Transverse colon (tissue), 4 donors: ENCODE results near the gene MAP3K8. TPM values are rescaled to one million over a fixed set of nuclear protein-coding genes. Genes with fewer than 3 reads are reported as not detected.

Experiments
- DNase-seq: peaks from one replicate; pipeline ENCODE4 v3.0.0-alpha.2; 2019
- H3K27ac ChIP-seq, 4 donors: fragments of 200-600 bp; sonication (generic); 2 replicates each; pipeline ENCODE4 v1.5.1; 2016 to 2018; ENCODE audit warnings: inconsistent platforms in 4 of 4
- H3K27me3 ChIP-seq: fragments of 200-600 bp; sonication (generic); 2 replicates; pipeline ENCODE4 v1.5.1; 2017; ENCODE audit warnings: inconsistent platforms
- H3K36me3 ChIP-seq, 4 donors: fragments of 200-600 bp; sonication (generic); 2 replicates each; pipeline ENCODE4 v1.5.1; 2017 to 2019; ENCODE audit warnings: inconsistent platforms in 4 of 4
- H3K4me1 ChIP-seq, 4 donors: fragments of 200-600 bp; sonication (generic); 2 replicates each; pipeline ENCODE4 v1.5.1; 2017 to 2020; ENCODE audit warnings: inconsistent platforms in 4 of 4
- H3K4me3 ChIP-seq, 4 donors: fragments of 200-600 bp; sonication (generic); 1 replicate in 1 of 4; 2 replicates in 3 of 4; pipeline versions ENCODE4 v1.5.1 to v1.6.1; 2017 to 2019; ENCODE audit warnings: inconsistent platforms in 4 of 4
- H3K9me3 ChIP-seq, 2 donors: fragments of 200-600 bp; sonication (generic); 2 replicates each; pipeline ENCODE4 v1.5.1; 2017 to 2019; ENCODE audit warnings: inconsistent platforms in 2 of 2
- CTCF ChIP-seq, 5 experiments: fragments of 200-600 bp in 3 of 5; fragments of 450-650 bp in 2 of 5; sonication (generic) in 3 of 5; IDR thresholded peaks; 1 replicate in 2 of 5; 2 replicates in 3 of 5; pipeline ENCODE4 v1.5.1; 2016 to 2017; ENCODE audit warnings: antibody characterized with exemption in 5 of 5, inconsistent platforms in 3 of 5, mild to moderate bottlenecking in 2 of 5, moderate library complexity in 1 of 5
- EP300 ChIP-seq: sonication (generic); formaldehyde crosslinking; IDR thresholded peaks from one replicate; pipeline ENCODE4 v1.6.1; 2017; ENCODE audit warnings: antibody characterized with exemption, low read depth
- POLR2A ChIP-seq: fragments of 450-650 bp; IDR thresholded peaks from one replicate; pipeline ENCODE4 v1.6.1; 2016; ENCODE audit warnings: antibody characterized with exemption, mild to moderate bottlenecking, moderate library complexity
- POLR2AphosphoS5 ChIP-seq, 3 donors: sonication (generic); formaldehyde crosslinking; IDR thresholded peaks; one replicate each; pipeline ENCODE4 v1.6.1; 2016; ENCODE audit warnings: antibody characterized with exemption in 3 of 3
- WGBS, 2 donors: methylation state at CpG; one replicate each; pipeline ENCODE4 v1.1.5; 2018; ENCODE audit warnings: low coverage in 1 of 2; 5-methylcytosine and 5-hydroxymethylcytosine counted together
- in situ Hi-C, 4 donors: fragments of 200-750 bp; cut with MboI; loops; one replicate each; pipeline versions ENCODE4 v1.15.0 to v1.15.1; 2017; ENCODE audit warnings: low sequenced_read_pairs in 3 of 4, low pct_ligation_motif_present in 1 of 4, low pct_unique_long_range_greater_than_20kb in 1 of 4
- intact Hi-C: fragments of 100-400 bp; cut with DNase I; formaldehyde crosslinking; loops from one replicate; pipeline ENCODE4 v1.15.1; 2023; ENCODE audit warnings: low total_unique reads
- total RNA-seq, 4 donors: library from RNA; depleted of rRNA; stranded (reverse); fragments of >200 nt; gene quantifications; one replicate each; pipeline ENCODE4 v1.1.0, GENCODE V29; 2016

MAP3K8 gene
- total RNA-seq, 4 donors from 2014 or later: 2.2 to 26.7 (median 11.8) TPM

GRCh38 chr10:30403494-30403893 lies 30.5 kb upstream of the MAP3K8 start:
- in situ Hi-C loops: no loop called here
- Histone ChIP-seq H3K9me3 (no peaks in the 10 kb centered on the region), H3K27ac (no peak overlapping the region), H3K27me3 (no peaks in the 10 kb centered on the region), H3K36me3 (no peaks in the 10 kb centered on the region), H3K4me3 (no peak overlapping the region), H3K4me1 (no peaks in the 10 kb centered on the region)
- WGBS, 2 donors: 96% methylated on average over 5 to 18 of the region's 18 CpGs
- DNase-seq: no peak
- intact Hi-C loops: no loop called here
- TF ChIP-seq POLR2A: no peak
- TF ChIP-seq CTCF (IDR thresholded peaks at IDR 0.05): no peak
- TF ChIP-seq POLR2AphosphoS5 (IDR thresholded peaks at IDR 0.05): no peak
- no peak for TF ChIP-seq EP300

GRCh38 chr10:30404540-30404939 lies 29.4 kb upstream of the MAP3K8 start:
- H3K9me3 ChIP-seq: no peaks in the 10 kb centered on the region
- DNase-seq: no peak
- in situ Hi-C loops: no loop called here
- no peaks in the 10 kb centered on the region for H3K36me3 ChIP-seq
- H3K27me3 ChIP-seq: no peaks in the 10 kb centered on the region
- TF ChIP-seq POLR2AphosphoS5 (IDR thresholded peaks at IDR 0.05) (no peak), EP300 (no peak), POLR2A (no peak), CTCF (IDR thresholded peaks at IDR 0.05) (no peak)
- H3K27ac ChIP-seq: no peak overlapping the region
- 63 to 83% methylated on average over 5 of the region's 5 CpGs for WGBS, 2 donors
- no peak overlapping the region for H3K4me3 ChIP-seq
- H3K4me1 ChIP-seq: no peaks in the 10 kb centered on the region
- intact Hi-C loops: no loop called here

- H3K27me3 ChIP-seq: no peaks in the 10 kb centered on the region
- no peaks in the 10 kb centered on the region for H3K36me3 ChIP-seq
- no peaks in the 10 kb centered on the region for H3K4me1 ChIP-seq
- no peak for TF ChIP-seq POLR2AphosphoS5 (IDR thresholded peaks at IDR 0.05)
- no peak for TF ChIP-seq EP300
- TF ChIP-seq POLR2A: no peak
- no peak for TF ChIP-seq CTCF (IDR thresholded peaks at IDR 0.05)
- intact Hi-C loops: loop anchor here (5.0 kb wide), 1 partner anchor 121 kb away; no protein-coding TSS in a partner anchor
- H3K4me3 ChIP-seq: no peak overlapping the region
- in situ Hi-C loops: loop anchor here in 3 of 4 donors (5.0 to 10.0 kb wide), 3 partner anchors 121 to 126 kb away; no protein-coding TSS in a partner anchor
- no peak for DNase-seq
- no peak overlapping the region for H3K27ac ChIP-seq
- WGBS, 2 donors: 96 to 100% methylated on average over 1 of the region's 1 CpG
- no peaks in the 10 kb centered on the region for H3K9me3 ChIP-seq
Observed at GRCh38 chr10:30411263-30411662, 22.7 kb upstream of the MAP3K8 start.

GRCh38 chr10:30412901-30413300 lies 21.1 kb upstream of the MAP3K8 start:
- in situ Hi-C loops (loop anchor here in 3 of 4 donors (5.0 to 10.0 kb wide), 3 partner anchors 119 to 124 kb away; no protein-coding TSS in a partner anchor), intact Hi-C loops (loop anchor here (5.0 kb wide), 1 partner anchor 119 kb away; no protein-coding TSS in a partner anchor)
- no peak overlapping the region for H3K27ac ChIP-seq
- H3K9me3 ChIP-seq: no peaks in the 10 kb centered on the region
- no peaks in the 10 kb centered on the region for H3K4me1 ChIP-seq
- no peak for DNase-seq
- H3K36me3 ChIP-seq: no peaks in the 10 kb centered on the region
- H3K4me3 ChIP-seq: no peak overlapping the region
- H3K27me3 ChIP-seq: no peaks in the 10 kb centered on the region
- TF ChIP-seq CTCF (IDR thresholded peaks at IDR 0.05) (no peak), POLR2AphosphoS5 (IDR thresholded peaks at IDR 0.05) (no peak), EP300 (no peak), POLR2A (no peak)
